ENCODE results near the gene MR1.

The MR1 gene

DNA sequence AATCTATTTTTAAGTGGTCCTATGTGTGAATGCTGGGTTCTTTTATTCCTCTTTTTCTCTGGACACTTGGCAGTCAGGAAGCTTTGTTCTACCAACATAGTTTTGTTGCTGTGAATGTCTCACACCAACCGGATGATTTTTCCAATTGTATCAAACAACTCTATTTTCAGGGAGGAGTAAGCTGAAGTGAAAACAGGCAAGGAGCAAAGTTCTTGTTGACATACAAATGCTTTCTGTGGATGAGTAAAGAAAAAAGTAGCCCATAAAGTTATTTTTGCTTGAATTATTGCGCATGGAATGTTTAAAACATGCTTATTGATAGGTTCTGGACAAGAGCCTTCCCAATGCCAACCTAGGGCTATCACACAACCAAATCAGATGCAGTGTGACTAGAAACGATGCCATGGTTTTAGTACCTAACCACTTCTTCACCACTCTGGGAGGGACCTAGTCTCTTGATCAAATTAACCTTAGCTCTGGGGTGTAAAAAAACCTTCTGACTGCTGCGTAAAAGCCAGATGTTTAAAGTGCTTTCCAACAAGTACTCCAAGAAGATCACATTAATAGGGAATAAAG is 59.2 kb downstream of the MR1 start:
- no peak for DNase-seq

DNA sequence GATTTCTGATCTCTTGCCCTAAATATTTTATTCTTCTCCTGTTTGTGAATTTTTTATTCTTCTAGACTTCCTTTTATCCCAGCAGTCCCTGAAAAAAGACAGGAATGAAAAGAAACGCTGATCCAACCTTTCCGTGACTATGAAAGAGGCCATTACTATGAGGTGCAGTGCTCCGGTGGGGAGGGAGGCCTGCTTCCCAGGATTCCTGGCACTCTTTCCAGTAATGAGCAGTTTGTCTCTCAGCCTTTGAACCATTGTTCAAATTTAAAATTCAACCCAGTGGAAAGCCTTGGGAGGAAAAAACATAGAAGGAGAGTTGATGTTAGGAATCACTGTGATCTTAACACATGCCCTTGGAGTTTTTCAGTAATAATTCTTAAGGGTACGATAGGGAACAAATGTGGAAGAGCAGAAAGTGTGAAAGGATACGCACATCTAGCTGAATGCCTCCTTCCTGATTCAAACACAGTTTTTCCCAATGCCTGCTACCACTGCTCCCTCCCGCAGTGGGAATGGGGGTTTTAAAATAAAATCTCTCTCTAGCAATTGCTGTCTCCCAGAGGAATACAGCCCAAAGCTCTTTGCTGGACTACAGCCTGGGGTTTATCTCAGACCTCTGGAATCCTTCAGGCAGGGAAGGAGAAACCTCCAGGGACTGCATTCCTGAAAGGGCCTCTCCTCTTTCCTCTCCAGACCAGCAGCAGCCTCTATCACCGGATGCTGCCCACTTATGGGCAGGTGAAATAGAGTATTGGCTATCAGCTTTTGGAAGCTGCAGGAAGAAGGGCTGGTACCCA is 60.8 kb downstream of the MR1 start:
- DNase-seq: no peak

DNA sequence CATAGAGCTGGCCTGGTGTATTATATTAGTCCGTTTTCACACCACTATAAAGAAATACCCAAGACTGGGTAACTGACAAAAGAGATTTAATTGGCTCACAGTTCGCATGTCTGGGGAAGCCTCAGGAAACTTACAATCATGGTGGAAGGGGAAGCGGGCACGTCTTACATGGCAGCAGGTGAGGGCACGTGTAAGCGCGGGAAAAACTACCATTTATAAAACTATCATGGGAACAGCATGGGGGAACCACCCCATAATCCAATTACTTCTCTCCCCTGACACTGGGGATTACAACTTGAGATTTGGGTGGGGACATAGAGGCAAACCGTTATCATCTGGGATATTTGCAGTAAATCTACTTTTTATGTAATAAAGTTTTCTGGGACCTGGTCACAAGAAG is 61.5 kb downstream of the MR1 start:
- DNase-seq: no peak

DNA sequence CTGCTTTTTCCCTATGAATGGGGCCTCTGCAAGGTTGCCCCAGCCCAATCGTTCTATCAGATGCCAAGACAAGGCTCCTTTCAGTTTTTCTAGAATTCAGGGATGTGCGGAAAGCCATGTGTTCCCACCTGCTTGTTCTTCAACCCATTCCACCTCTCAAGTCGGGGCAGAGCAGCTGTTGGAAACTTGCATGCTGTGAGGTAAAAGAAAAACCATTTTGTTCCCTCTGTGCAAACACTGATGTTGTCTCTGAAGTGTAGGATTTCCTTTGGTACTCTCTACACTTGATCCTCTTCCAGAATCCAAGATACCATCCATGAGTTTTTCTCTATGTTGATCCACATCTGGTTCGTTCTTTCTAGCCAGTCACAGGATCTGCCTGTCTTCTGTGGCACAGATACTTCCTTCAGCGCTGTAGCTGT is 62.0 kb downstream of the MR1 start:
- DNase-seq: no peak

DNA sequence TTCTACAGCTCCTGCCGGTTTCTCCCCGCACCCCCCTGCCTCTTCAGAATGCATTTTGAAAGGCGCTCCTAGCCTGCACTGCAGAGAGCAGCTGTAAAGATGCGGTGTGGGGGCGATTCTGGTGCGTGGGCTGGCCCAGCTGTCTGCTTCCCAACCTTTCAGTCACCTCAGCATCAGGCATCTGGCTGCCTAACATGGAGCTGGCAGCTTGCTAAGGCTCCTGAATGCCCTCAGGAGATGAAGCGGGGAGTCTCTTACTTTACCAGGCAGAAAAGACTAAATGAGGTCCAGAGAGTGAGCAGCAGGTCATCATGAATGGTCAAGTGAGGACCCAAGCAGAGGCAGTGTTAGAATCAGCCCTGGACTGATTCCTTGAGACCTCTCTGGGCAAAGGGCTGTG is 63.5 kb downstream of the MR1 start:
- DNase-seq: no peak

DNA sequence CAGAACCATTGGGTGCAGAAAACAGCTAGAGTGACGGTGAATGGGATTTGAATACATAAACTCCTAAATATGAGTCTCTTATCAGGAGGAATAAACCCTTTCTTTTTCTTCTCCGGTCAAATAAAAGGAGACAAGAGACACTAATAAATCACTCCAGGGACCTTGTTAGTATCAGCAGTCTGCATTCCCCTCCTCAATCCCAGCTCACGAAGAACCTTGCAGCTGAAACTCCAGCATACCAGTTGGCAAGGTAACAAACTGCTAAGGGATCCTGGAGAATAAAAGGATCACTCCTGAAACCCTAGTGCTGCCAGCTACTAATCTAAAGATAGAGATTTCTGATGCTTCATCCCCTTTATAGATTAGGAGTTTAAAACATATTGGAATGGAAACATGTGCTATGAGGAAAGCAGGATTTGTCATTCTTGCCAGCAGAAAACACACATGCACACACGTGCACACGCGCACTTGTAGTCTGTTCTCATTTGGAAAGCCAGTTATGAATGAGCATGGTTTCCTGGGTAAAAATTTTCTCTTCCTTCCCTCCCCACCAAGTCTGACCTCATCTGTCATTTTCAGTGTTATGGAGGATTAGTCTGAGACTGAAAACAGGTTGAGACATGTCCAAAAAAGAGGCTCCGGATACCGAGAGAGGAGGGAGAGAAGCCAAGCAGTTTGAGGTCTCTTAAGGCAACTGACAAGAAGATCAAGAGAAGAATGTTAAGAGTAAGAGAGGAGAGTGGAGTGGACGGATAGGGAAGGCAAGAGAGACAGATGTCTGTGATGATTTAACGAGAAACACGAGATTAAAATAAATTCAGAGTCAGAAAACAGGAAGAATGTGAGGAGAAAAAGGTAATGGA is 65.6 kb downstream of the MR1 start:
- DNase-seq: no peak

DNA sequence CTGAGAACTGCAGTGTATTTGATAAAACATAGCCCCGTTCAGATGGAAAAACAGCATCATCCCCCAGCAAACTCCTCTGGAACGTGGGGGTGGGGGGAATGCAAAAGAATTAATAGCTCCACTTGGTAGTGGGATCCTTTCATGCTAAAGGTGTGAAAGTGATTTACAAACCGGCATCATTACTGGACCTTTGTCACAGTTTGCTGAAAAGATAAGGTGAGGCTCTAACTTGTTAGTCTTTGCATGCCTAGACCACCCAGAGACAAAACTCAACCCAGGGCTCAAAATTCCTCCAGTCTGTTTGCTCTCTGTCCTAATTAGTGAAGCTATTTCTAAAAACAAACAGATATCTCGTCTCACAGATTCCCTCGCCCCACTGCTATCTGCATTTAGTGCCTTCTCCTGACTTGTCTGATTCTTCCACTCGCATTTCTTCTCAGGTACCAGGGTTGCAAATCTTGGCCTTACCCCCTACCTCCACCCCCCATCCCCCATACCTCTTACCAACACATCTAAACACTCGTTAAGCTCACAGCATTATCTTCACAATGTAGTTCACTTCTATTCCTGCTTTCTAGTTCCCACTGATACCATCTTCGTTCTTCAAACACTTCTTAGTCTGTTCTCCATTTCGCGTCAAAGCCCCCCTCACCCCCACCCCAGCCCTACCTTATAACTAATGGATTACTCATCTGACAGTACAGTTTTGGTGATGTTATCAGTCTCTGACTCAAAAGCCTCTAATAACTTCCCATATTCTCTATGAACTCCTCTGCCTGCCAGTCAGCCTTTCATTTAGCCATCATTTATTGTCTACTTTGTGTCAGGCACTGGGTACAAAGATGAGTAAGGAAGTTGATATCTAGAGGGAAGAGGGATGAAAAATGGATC is 66.5 kb downstream of the MR1 start:
- no peak for DNase-seq

DNA sequence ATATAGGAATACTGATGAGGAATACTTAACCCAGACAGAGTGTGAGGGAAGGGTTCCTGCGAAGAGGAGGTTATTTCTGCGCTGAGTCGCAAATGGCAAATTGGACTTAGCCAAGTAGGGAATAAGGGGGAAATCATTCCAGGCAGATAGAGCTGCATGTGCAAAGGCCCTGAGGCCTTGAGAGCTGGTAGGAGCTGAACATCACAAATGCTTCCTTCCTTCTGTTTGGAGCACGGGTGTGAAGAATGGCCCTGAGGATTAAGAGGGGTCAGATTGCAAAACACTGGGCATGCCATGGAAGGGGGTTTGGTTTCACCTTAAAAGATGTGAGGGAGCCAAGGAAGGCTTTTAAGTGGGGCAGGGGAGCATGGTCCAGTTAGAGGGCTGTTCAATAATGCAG is 67.2 kb downstream of the MR1 start:
- DNase-seq: no peak

DNA sequence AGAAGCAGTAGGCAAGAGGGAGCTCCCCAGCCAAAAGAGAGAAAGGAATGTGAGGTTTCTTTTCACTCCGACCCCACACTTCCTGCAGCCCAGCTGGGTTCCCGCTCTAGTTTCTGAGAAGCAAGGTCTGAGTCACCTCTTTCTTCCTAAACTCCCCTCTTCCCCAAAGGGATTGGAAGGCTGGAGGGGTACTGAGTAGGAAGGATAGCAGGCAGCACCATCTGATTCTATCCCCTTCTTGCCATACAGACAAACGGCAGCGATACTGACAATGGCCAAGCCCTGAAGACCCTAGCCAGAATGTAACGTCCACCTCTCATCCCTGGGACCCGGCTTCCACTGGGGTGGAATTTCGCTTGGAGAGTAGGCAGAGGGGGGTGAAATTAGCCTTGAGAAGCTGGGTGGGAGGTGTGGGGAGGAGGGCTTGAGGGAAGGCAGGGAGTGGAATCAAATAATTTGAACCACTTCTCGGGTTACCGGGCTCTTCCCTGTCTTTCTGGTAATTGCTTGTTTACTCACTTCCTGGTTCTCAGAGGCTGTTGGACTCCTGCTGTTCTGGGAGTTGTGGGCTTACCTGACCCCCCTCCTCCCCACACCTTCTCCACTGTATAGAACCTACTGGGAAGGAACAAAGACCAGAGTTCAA is 67.9 kb downstream of the MR1 start:
- DNase-seq: peak; percentile 53

DNA sequence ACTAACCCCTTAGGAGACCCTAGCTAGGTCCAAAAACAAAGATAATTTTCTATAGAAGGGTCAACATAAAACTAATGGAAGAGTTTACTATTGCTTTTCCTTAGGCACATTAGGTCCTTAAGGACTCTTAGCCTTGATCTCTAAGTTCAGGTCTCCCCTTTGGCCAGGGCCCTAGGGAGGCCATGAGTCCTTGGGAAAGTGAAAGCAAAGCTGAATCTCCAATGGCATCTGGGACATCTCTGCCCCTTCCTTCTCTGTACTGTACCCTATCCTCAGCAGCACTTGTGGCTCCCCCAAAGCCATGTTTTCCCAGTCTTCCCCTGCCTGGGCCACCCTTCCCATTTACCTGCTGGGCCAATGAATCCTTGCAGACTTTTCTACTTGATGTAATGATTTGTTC is 69.1 kb downstream of the MR1 start:
- no peak for DNase-seq

DNA sequence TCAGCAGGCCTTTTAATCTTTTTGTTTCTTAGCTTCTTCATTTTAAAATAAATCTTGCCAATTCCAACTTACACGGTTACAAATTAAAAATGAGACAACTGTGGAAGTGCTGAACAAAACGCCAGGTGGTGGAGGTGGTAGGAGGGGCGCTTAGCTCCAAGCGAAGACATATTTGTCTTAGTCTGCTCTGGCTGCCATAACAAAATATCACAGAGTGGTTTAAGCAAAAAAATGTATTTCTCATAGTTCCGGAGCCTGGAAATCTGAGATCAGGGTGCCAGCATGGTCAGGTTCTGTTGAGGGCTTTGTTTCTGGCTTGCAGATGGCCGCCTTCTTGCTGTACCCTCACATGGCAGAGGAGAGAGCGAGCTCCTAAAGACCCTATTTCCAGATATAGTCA is 69.6 kb downstream of the MR1 start:
- no peak for DNase-seq

DNA sequence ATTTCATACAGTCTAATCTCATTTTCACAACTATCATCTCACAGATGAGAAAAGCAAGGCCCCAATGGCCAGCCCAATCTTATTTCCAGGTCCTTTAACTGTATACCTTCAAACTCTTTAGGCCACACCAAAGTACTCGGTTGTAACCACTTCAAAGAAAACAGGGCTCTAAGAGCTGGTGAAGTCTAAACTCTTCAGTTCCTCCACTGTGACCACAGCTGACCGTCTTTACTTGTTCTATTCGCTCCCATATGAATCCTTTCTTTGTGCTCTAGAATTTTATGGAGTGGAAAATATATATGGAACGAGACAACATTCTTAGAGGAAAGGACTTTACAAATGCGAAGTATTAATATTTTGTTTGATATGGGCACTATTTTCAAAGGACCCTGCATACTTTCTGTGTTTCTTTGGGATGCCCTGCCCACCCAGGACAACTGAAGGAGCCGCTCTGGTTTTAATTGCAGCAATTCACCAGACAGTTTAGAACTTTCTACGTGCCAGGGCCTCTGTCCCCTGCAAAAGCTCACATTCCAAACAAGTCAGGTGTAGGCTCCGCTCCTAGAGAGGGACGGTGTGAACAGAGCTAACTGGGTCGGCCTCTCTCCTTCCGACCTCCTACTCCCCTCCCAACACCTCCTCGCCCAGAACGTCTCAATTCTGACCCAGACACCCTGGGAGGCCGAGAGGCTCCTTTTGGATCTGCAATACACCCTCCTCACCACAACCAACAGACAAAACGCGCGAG is 70.4 kb downstream of the MR1 start:
- DNase-seq: peak; percentile 71

DNA sequence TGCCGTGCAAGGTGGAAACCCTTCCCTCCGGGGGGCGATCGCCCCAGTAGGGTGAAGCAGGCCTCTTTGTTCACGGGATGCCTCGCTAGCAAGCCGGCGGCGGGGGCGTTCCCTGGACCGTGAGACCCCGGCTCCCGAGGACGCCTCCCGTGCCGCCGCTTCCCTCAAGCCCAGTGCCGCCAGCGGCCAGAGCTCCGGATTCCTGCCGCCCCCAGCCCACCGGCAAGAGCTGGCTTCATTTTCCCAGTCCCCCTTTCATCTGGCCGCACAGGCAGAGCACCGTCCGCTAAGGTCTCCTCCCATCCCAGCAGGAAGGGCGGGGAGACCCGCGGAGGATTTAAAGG is 71.0 kb downstream of the MR1 start:
- no peak for DNase-seq

DNA sequence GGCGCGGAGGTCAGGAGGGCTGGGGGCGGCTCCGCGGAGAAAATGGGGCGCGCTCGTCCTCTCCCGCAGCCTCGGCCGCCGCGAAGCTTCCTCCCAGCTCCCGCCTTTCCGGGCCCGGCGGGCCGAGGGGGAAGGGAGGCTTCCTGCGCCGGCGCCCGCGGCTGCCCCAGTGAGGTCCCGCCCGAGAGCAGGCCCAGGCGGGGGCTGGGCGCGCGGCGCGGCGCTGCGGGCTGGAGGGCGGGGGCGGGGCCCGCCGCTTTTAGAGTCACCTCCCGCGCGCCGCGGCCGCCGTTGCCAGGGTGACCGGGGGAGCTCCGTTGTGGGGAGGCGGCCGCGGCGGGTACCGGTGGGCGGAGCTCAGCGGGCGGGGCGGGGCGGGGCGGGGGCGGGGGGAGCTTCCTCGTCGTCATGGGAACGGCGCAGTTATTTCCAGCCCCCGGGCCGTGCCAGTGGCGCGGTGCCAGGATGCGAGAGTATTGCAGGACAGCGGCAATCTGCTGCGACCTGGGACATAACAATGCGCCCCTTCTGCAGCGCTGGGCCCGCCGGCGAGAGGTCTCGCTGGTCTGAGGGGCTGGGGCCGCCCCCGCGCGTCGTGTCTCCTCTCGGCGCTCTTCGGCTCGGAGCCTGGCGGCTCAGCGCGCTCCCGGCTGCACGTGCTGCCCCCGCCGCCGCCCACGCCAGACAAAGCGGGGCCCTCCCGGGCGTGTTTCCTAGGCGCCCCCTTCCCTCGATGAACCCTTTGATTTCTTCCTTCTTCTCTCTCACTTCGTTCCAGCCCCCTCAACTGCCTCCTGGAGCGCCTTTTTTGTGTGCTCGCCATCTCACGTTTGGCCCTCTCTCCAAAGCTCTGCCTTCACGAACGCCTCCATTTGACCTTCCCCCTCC is 71.6 kb downstream of the MR1 start:
- DNase-seq: peak; percentile 97

DNA sequence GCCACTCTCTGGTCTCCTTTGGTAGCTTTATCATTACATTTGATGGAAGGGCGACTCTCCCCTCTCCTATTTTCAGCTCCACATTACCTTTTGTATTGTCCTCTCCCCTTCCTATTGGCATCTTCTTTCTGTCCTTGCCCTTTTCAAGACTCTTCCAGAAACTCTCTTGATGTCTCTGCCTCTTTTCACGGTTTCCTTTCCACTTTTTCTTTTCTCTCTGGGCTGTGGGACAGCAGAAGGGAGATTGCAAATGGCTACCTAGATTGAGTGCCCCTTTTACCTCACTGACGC is 72.2 kb downstream of the MR1 start:
- no peak for DNase-seq

DNA sequence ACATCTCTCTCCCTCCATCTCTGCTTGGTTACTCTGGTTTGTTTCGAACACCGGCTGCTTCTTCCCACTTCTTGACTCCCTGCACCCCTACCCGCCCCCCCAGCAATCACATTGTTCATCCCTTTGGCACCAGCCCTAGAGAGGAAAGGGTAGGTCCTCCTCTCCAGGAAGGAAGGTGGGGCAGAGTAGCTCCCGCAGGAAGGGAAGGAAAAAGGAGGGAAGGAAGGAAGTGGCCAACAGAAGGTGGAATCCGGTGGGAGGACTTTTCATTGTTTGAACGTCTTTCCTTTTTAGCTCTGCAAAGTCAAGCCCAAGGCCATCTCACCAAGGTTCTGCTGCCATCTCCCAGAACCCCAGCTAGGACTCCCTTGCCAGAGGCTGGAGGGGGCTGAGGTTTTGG is 72.7 kb downstream of the MR1 start:
- no peak for DNase-seq

DNA sequence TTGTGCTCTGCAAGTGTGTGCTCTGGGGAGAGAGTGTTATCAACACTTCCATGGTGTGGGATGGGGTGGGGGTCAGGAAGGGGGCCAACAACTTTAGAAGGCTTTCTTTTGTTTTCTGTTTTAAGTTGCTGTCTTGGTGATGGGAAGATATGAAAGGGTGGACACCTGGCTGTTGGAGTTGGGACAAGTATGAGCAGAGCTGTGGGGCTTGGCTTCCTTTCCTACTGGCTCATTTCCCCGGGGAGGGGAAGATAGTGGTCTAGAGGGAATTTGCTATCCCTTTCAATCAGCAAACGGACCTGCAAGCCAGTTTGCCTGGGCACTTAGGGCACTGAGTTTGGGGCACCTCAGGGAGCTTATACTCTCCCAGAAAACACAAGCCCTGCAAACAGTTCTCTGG is 73.9 kb downstream of the MR1 start:
- no peak for DNase-seq

DNA sequence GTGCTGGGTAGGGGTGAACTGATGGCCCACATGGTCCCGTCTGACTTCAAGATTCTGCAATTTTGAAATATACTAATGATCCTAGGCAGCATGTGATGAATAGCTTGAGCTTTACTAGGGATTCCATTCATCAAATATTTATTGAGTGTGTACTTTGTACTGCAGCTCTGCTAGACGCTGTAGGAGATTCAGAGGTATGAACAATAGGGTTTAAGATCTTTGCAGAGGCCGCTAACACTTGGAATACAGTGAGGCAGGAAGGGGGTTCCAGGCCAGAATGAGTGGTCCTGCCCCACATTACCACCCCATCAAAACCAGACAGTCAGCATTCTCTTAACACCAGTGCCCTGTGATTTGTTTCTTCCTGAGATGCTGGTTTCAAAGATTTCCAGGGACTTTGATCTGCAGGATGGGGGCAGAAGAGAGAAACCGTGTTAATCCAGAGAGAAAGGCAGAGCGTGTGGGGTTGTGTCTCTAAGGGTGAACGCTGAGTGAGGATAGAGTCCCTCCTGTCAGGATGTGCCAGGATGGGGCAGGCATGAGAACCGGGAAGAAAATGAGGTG is 74.6 kb downstream of the MR1 start:
- DNase-seq: no peak

DNA sequence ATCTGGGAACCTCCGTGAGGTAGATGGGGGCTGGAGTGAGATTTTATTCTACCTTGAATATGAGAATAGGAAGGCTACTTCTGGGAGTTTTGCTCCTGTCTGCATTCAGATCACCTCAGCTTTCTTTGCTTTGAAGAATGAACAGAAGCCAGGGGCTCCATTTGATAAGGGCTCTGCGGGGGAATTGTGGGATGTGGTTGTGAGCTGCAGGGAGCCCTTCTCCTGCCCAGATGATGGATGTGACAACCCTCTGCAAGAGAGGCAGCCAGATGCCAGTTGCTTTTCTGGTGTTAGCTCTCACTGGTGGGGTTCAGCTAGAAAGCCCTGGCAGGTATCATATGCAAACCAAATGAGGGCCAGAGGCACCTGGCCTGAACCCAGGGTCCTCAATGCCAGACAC is 76.2 kb downstream of the MR1 start:
- DNase-seq: no peak

All from NCI-H526 treated with DMSO at 0.1 percent for 48 hours (cell line).